ENCODE results near the gene CAPN14.

DNA sequence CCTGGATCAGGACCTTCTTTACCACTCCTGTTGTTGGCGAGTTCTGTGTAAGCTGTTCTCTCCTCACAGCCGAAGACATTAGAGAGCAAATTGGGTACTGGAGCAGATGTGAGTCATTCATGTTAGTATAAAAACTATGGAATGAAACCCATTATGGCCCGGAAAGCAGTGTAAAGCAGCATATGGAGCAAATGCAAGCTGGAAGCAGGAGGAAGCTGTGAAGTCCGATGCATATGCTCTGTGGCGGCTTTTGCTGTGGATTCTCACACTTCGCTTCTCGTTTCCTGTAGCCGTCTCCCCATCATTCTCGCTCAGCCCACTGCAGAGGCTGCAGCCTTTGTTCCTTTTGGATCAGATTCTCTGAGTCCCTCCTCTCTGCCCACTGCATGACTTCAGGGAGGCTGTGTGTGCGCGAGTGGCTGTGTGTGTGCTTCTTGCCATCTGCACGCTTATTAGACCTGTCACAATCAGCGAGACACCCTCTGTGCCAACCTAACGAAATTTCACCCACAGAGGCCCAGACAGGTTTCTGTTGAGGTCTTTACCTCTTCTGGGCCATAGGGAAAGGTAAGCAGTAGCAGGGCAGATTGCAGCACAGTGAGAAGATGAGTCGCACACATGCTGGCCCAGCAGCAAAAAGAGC is 75.8 kb downstream of the CAPN14 start:
- TF ChIP-seq, protein P1, sequence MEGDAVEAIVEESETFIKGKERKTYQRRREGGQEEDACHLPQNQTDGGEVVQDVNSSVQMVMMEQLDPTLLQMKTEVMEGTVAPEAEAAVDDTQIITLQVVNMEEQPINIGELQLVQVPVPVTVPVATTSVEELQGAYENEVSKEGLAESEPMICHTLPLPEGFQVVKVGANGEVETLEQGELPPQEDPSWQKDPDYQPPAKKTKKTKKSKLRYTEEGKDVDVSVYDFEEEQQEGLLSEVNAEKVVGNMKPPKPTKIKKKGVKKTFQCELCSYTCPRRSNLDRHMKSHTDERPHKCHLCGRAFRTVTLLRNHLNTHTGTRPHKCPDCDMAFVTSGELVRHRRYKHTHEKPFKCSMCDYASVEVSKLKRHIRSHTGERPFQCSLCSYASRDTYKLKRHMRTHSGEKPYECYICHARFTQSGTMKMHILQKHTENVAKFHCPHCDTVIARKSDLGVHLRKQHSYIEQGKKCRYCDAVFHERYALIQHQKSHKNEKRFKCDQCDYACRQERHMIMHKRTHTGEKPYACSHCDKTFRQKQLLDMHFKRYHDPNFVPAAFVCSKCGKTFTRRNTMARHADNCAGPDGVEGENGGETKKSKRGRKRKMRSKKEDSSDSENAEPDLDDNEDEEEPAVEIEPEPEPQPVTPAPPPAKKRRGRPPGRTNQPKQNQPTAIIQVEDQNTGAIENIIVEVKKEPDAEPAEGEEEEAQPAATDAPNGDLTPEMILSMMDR (IDR thresholded peaks at IDR 0.05; ENCODE audit: low read depth, low read length, missing input control) = no peak
- TF ChIP-seq TAF1 (conservative IDR thresholded peaks at IDR 0.05) (no peak), JUND (IDR thresholded peaks at IDR 0.05) (no peak), RAD21 (IDR thresholded peaks at IDR 0.05) (no peak), FOXA1 (IDR thresholded peaks at IDR 0.05) (no peak), SP1 (IDR thresholded peaks at IDR 0.05) (no peak), GABPA (IDR thresholded peaks at IDR 0.05 in 1 of 2, conservative IDR thresholded peaks at IDR 0.05 in 1 of 2) (no peak), EGR1 (IDR thresholded peaks at IDR 0.05; ENCODE audit: low read depth in 2 of 2) (no peak), ATF3 (IDR thresholded peaks at IDR 0.05) (no peak), HNF4G (IDR thresholded peaks at IDR 0.05) (no peak)
- TF ChIP-seq, protein P2, sequence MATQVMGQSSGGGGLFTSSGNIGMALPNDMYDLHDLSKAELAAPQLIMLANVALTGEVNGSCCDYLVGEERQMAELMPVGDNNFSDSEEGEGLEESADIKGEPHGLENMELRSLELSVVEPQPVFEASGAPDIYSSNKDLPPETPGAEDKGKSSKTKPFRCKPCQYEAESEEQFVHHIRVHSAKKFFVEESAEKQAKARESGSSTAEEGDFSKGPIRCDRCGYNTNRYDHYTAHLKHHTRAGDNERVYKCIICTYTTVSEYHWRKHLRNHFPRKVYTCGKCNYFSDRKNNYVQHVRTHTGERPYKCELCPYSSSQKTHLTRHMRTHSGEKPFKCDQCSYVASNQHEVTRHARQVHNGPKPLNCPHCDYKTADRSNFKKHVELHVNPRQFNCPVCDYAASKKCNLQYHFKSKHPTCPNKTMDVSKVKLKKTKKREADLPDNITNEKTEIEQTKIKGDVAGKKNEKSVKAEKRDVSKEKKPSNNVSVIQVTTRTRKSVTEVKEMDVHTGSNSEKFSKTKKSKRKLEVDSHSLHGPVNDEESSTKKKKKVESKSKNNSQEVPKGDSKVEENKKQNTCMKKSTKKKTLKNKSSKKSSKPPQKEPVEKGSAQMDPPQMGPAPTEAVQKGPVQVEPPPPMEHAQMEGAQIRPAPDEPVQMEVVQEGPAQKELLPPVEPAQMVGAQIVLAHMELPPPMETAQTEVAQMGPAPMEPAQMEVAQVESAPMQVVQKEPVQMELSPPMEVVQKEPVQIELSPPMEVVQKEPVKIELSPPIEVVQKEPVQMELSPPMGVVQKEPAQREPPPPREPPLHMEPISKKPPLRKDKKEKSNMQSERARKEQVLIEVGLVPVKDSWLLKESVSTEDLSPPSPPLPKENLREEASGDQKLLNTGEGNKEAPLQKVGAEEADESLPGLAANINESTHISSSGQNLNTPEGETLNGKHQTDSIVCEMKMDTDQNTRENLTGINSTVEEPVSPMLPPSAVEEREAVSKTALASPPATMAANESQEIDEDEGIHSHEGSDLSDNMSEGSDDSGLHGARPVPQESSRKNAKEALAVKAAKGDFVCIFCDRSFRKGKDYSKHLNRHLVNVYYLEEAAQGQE (IDR thresholded peaks at IDR 0.05) = no peak
- TF ChIP-seq, protein P3, sequence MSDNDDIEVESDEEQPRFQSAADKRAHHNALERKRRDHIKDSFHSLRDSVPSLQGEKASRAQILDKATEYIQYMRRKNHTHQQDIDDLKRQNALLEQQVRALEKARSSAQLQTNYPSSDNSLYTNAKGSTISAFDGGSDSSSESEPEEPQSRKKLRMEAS (IDR thresholded peaks at IDR 0.05) = no peak

Measured in liver (tissue), 3 donors.